22Rv1 (cell line): ENCODE data around the gene GAK.

ENCODE experiments used
- CTCF ChIP-seq: fragments of 450-650 bp; IDR thresholded peaks from 2 replicates; pipeline ENCODE4 v1.5.1; 2017; ENCODE audit warnings: mild to moderate bottlenecking
- ZFX ChIP-seq: fragments of 450-650 bp; IDR thresholded peaks from 2 replicates; pipeline ENCODE4 v1.6.1; 2017; ENCODE audit warnings: antibody characterized with exemption, borderline replicate concordance

GRCh38 chr4:818106-818921, 113.8 kb downstream of the GAK start:
- no peak for TF ChIP-seq CTCF
- no peak for TF ChIP-seq ZFX
